GM12878 (cell line): ENCODE results near the gene GON4L. TPM values are rescaled to one million over a fixed set of nuclear protein-coding genes. Genes with fewer than 3 reads are reported as not detected.

Experiments used
- ATAC-seq: fragments of 200-7000 bp; cut with Tn5 transposase; 3 replicates; pipeline ENCODE4 v1.9.1; 2020; ENCODE audit warnings: mild to moderate bottlenecking, moderate library complexity
- BruUV-seq: library from RNA; stranded (reverse); fragments of 400-500 nt; replicated peaks from 2 replicates; lab custom pipeline; 2021; lab: Mats Ljungman, UMichigan
- CTCF ChIA-PET: fragments of 300-600 bp; sonication (Branson Sonifier 250); formaldehyde crosslinking; extraction: SDS; loops from one replicate; lab custom pipeline; 2021; ENCODE audit warnings: inconsistent platforms; lab: Yijun Ruan, JAX
- POLR2A ChIA-PET: fragments of 350-600 bp; formaldehyde crosslinking; extraction: SDS; loops from one replicate; lab custom pipeline; 2021; ENCODE audit warnings: inconsistent platforms; lab: Charles Lee
- RAD21 ChIA-PET: fragments of 300-600 bp; sonication (Branson Sonifier 250); formaldehyde crosslinking; loops from one replicate; lab custom pipeline; 2023; ENCODE audit warnings: antibody characterized with exemption; ENCODE audit not compliant: unreplicated experiment; lab: Charles Lee
- SMC1A ChIA-PET: fragments of 300-600 bp; sonication (Branson Sonifier 250); formaldehyde crosslinking; loops from one replicate; lab custom pipeline; 2023; ENCODE audit not compliant: unreplicated experiment, uncharacterized antibody; lab: Charles Lee
- DNase-seq: peaks from one replicate; pipeline ENCODE4 v3.0.0-alpha.2; 2011; ENCODE audit warnings: low read depth, low spot score
- FAIRE-seq: peaks from 3 replicates; lab custom pipeline; 2011; peaks lifted over from hg19 to GRCh38; lab: Jason Lieb, UNC
- H2AFZ ChIP-seq: 2 replicates; pipeline ENCODE4 v1.6.0; 2011; ENCODE audit warnings: low read depth, low read length, control low read depth; ENCODE audit not compliant: control insufficient read depth
- H3K27ac ChIP-seq: 2 replicates; pipeline ENCODE4 v1.5.1; 2011; ENCODE audit warnings: control low read depth; ENCODE audit not compliant: control insufficient read depth, insufficient read depth
- H3K27me3 ChIP-seq, 2 experiments: replicated peaks in 1 of 2; 2 replicates each; pipeline versions ENCODE4 v1.6.0 to v1.6.1; 2011; ENCODE audit warnings: low read length in 1 of 2; ENCODE audit not compliant: control insufficient read depth in 2 of 2, insufficient read depth in 2 of 2
- H3K36me3 ChIP-seq, 2 experiments: 2 replicates each; pipeline ENCODE4 v1.5.1; 2011; ENCODE audit warnings: low read length in 1 of 2; ENCODE audit not compliant: control insufficient read depth in 2 of 2, insufficient read depth in 2 of 2
- H3K4me1 ChIP-seq: 2 replicates; pipeline ENCODE4 v1.6.1; 2011; ENCODE audit warnings: mild to moderate bottlenecking, low read length, moderate library complexity, mixed read lengths; ENCODE audit not compliant: control insufficient read depth, insufficient read depth
- H3K4me2 ChIP-seq: 2 replicates; pipeline ENCODE4 v1.6.0; 2011; ENCODE audit warnings: control low read depth; ENCODE audit not compliant: control insufficient read depth, insufficient read depth
- H3K4me3 ChIP-seq: fragments of 200-600 bp; sonication (generic); 2 replicates; pipeline ENCODE4 v1.5.1; 2016
- H3K79me2 ChIP-seq: 2 replicates; pipeline ENCODE4 v1.6.0; 2011; ENCODE audit warnings: low read length; ENCODE audit not compliant: control insufficient read depth, insufficient read depth
- H3K9ac ChIP-seq: 2 replicates; pipeline ENCODE4 v1.8.0; 2011; ENCODE audit warnings: low read length, control low read depth, mixed read lengths; ENCODE audit not compliant: control insufficient read depth, insufficient read depth
- H3K9me3 ChIP-seq: replicated peaks from 3 replicates; pipeline ENCODE4 v1.5.1; 2011; ENCODE audit warnings: mild to moderate bottlenecking, low read length; ENCODE audit not compliant: control insufficient read depth, insufficient read depth
- H4K20me1 ChIP-seq: 2 replicates; pipeline ENCODE4 v1.6.0; 2011; ENCODE audit not compliant: control insufficient read depth, insufficient read depth
- ATF7 ChIP-seq: fragments of 450-650 bp; IDR thresholded peaks from 2 replicates; pipeline ENCODE4 v1.6.1; 2016; ENCODE audit warnings: low read depth, mild to moderate bottlenecking
- CBFB ChIP-seq: IDR thresholded peaks from 2 replicates; pipeline ENCODE4 v1.6.1; 2016; ENCODE audit warnings: antibody characterized with exemption, low read depth
- CREB1 ChIP-seq: IDR thresholded peaks from 2 replicates; pipeline ENCODE4 v1.6.1; 2012; ENCODE audit warnings: low read depth, mild to moderate bottlenecking, inconsistent platforms
- CREM ChIP-seq: IDR thresholded peaks from 2 replicates; pipeline ENCODE4 v1.6.1; 2014; ENCODE audit warnings: antibody characterized with exemption, low read depth
- EED ChIP-seq: sonication (generic); IDR thresholded peaks from 2 replicates; pipeline ENCODE4 v1.6.1; 2016; ENCODE audit warnings: antibody characterized with exemption, low read depth
- GABPA ChIP-seq: IDR thresholded peaks from 2 replicates; pipeline ENCODE4 v1.6.1; 2014; ENCODE audit warnings: antibody characterized with exemption, low read depth, mild to moderate bottlenecking, inconsistent platforms
- IKZF1 ChIP-seq: fragments of 450-650 bp; conservative IDR thresholded peaks from 2 replicates; pipeline ENCODE4 v1.6.1; 2017; ENCODE audit warnings: antibody characterized with exemption, mild to moderate bottlenecking
- IKZF2 ChIP-seq, 2 experiments: fragments of 450-650 bp; IDR thresholded peaks; 2 replicates each; pipeline ENCODE4 v1.6.1; 2017; ENCODE audit warnings: mild to moderate bottlenecking in 2 of 2, moderate library complexity in 2 of 2
- NR2C1 ChIP-seq: fragments of 450-650 bp; IDR thresholded peaks from 2 replicates; pipeline ENCODE4 v1.6.1; 2017; ENCODE audit warnings: antibody characterized with exemption, mild to moderate bottlenecking, moderate library complexity
- POLR2AphosphoS5 ChIP-seq: IDR thresholded peaks from 2 replicates; pipeline ENCODE4 v1.6.1; 2011; ENCODE audit warnings: mild to moderate bottlenecking, low read length, inconsistent platforms
- RELA ChIP-seq: fragments of 450-650 bp; IDR thresholded peaks from 2 replicates; pipeline ENCODE4 v1.8.0; 2014; ENCODE audit warnings: borderline replicate concordance; ENCODE audit not compliant: partially characterized antibody
- RFX5 ChIP-seq: IDR thresholded peaks from 2 replicates; pipeline ENCODE4 v1.6.1; 2011; ENCODE audit warnings: low read depth, low read length, improper control_type of control experiment
- SIN3A ChIP-seq: IDR thresholded peaks from 2 replicates; pipeline ENCODE4 v1.6.1; 2012; ENCODE audit warnings: low read depth, low read length, improper control_type of control experiment
- SP1 ChIP-seq: IDR thresholded peaks from one replicate; pipeline ENCODE4 v1.6.1; 2011; ENCODE audit warnings: low read depth, low read length
- TCF12 ChIP-seq: IDR thresholded peaks from 2 replicates; pipeline ENCODE4 v1.6.1; 2011; ENCODE audit warnings: low read depth, mild to moderate bottlenecking, low read length
- ZSCAN29 ChIP-seq: fragments of 450-650 bp; IDR thresholded peaks from 2 replicates; pipeline ENCODE4 v1.6.1; 2017; ENCODE audit warnings: mild to moderate bottlenecking, moderate library complexity
- WGBS: methylation state at CpG from one replicate; pipeline ENCODE4 v1.1.6; 2016; ENCODE audit warnings: low lambda C conversion rate; ENCODE audit not compliant: insufficient replicate concordance, insufficient coverage; ENCODE audit errors: missing lambda C conversion rate; 5-methylcytosine and 5-hydroxymethylcytosine counted together
- in situ Hi-C: fragments of 300-500 bp; cut with MboI; formaldehyde crosslinking; loops from 9 replicates; pipeline ENCODE4 v1.14.3; 2018; ENCODE audit warnings: mixed read lengths
- intact Hi-C: fragments of 100-400 bp; cut with micrococcal nuclease; formaldehyde crosslinking; loops from one replicate; pipeline ENCODE4 v1.14.2; 2022; ENCODE audit not compliant: unreplicated experiment
- polyA plus RNA-seq, 11 experiments: library from polyadenylated mRNA; depleted of rRNA in 4 of 11; unstranded in 6 of 11; stranded (reverse) in 5 of 11; fragments of >200 nt; fragmentation: Nextera tagmentation in 4 of 11; fragmentation: Illumina TruSeq in 1 of 11; extraction: Ambion mirVana in 4 of 11; extraction: Trizol in 1 of 11; gene quantifications; 1 replicate in 1 of 11; 2 replicates in 10 of 11; pipeline versions ENCODE4 v1.2.1 to v1.2.3, GENCODE V29; 2011 to 2016; ENCODE audit warnings: inconsistent platforms in 2 of 11, missing spikeins in 2 of 11, low read depth in 1 of 11
- total RNA-seq, 4 experiments: library from RNA; depleted of rRNA in 3 of 4; stranded (reverse); fragments of >200 nt in 3 of 4; fragmentation: Illumina TruSeq in 1 of 4; extraction: Trizol in 1 of 4; gene quantifications; 2 replicates each; pipeline versions ENCODE4 v1.2.1 to v1.2.3, GENCODE V29; 2013 to 2021
- TF ChIP-seq, protein P1 (sequence below): IDR thresholded peaks from 2 replicates; pipeline ENCODE4 v1.6.1; 2011; ENCODE audit warnings: mild to moderate bottlenecking, low read depth, low read length, moderate library complexity; ENCODE audit not compliant: insufficient replicate concordance
- TF ChIP-seq, protein P2 (sequence below): fragments of 150-350 bp; IDR thresholded peaks from 2 replicates; pipeline ENCODE4 v1.6.1; 2016; ENCODE audit warnings: low read depth, low read length
- TF ChIP-seq, protein P3 (sequence below): IDR thresholded peaks from 2 replicates; pipeline ENCODE4 v1.6.1; 2012; ENCODE audit warnings: low read depth, low read length, improper control_type of control experiment
- TF ChIP-seq, protein P4 (sequence below): fragments of 450-650 bp; IDR thresholded peaks from 2 replicates; pipeline ENCODE4 v1.6.1; 2018; ENCODE audit warnings: borderline replicate concordance, mild to moderate bottlenecking; ENCODE audit not compliant: partially characterized antibody

Gene GON4L
- total and polyA plus RNA-seq, 10 of the 15 experiments (the other 5 are each of a cell fraction or from before 2014, with no cell fraction given), result 17.7 to 40.7 (median 28.0) TPM

DNA sequence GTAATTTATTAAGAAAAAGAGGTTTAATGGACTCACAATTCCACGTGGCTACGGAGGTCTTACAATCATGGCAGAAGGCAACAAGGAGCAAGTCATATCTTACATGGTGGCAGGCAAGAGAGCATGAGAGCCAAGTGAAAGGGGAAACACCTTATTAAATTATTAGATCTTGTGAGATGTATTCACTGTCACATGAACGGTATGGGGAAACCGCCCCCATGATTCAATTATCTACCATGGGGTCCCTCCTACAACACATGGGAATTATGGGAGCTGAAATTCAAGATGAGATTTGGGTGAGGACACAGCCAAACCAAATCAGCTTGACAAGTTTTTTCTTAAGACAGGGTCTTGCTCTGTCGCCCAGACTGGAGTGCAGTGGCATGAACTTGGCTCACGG lies 153.8 kb downstream of the GON4L start:
- FAIRE-seq (no peak), ATAC-seq (no peak), DNase-seq (no peak)
- ChIA-PET CTCF (no interaction called here), SMC1A (no interaction called here), RAD21 (no interaction called here), POLR2A (no interaction called here)
- H3K4me2 ChIP-seq, result no peak overlapping the region
- in situ Hi-C loops, result no loop called here
- no peak overlapping the region for H3K4me3 ChIP-seq
- H4K20me1 ChIP-seq, result no peaks in the 10 kb centered on the region
- no TSS peak for BruUV-seq
- 98% methylated on average over 6 of the region's 6 CpGs for WGBS
- no peaks in the 10 kb centered on the region for H3K4me1 ChIP-seq
- H3K9me3 ChIP-seq, result no peaks in the 10 kb centered on the region; the same call in 2 of the 3 replicates
- H3K79me2 ChIP-seq, result peaks cover 21% of the 10 kb centered on the region
- H3K27ac ChIP-seq, result no peak overlapping the region
- no peak overlapping the region for H2AFZ ChIP-seq
- H3K36me3 ChIP-seq, result no peaks in the 10 kb centered on the region
- intact Hi-C loops, result no loop called here
- no peak for TF ChIP-seq CREM
- TF ChIP-seq ATF7, result no peak
- TF ChIP-seq IKZF1, result no peak
- no peak for TF ChIP-seq POLR2AphosphoS5
- TF ChIP-seq RELA, result no peak
- no peak for TF ChIP-seq RFX5
- TF ChIP-seq IKZF2 (IDR thresholded peaks at IDR 0.05), result no peak
- no peak for TF ChIP-seq SIN3A
- no peak for TF ChIP-seq EED
- TF ChIP-seq, protein P1, sequence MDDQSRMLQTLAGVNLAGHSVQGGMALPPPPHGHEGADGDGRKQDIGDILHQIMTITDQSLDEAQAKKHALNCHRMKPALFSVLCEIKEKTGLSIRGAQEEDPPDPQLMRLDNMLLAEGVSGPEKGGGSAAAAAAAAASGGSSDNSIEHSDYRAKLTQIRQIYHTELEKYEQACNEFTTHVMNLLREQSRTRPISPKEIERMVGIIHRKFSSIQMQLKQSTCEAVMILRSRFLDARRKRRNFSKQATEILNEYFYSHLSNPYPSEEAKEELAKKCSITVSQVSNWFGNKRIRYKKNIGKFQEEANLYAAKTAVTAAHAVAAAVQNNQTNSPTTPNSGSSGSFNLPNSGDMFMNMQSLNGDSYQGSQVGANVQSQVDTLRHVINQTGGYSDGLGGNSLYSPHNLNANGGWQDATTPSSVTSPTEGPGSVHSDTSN, result no peak
- TF ChIP-seq TCF12, result no peak
- TF ChIP-seq, protein P2, sequence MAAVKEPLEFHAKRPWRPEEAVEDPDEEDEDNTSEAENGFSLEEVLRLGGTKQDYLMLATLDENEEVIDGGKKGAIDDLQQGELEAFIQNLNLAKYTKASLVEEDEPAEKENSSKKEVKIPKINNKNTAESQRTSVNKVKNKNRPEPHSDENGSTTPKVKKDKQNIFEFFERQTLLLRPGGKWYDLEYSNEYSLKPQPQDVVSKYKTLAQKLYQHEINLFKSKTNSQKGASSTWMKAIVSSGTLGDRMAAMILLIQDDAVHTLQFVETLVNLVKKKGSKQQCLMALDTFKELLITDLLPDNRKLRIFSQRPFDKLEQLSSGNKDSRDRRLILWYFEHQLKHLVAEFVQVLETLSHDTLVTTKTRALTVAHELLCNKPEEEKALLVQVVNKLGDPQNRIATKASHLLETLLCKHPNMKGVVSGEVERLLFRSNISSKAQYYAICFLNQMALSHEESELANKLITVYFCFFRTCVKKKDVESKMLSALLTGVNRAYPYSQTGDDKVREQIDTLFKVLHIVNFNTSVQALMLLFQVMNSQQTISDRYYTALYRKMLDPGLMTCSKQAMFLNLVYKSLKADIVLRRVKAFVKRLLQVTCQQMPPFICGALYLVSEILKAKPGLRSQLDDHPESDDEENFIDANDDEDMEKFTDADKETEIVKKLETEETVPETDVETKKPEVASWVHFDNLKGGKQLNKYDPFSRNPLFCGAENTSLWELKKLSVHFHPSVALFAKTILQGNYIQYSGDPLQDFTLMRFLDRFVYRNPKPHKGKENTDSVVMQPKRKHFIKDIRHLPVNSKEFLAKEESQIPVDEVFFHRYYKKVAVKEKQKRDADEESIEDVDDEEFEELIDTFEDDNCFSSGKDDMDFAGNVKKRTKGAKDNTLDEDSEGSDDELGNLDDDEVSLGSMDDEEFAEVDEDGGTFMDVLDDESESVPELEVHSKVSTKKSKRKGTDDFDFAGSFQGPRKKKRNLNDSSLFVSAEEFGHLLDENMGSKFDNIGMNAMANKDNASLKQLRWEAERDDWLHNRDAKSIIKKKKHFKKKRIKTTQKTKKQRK, result no peak
- TF ChIP-seq SP1, result no peak
- TF ChIP-seq CREB1, result no peak
- TF ChIP-seq GABPA, result no peak
- TF ChIP-seq, protein P3, sequence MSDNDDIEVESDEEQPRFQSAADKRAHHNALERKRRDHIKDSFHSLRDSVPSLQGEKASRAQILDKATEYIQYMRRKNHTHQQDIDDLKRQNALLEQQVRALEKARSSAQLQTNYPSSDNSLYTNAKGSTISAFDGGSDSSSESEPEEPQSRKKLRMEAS, result no peak
- TF ChIP-seq, protein P4, sequence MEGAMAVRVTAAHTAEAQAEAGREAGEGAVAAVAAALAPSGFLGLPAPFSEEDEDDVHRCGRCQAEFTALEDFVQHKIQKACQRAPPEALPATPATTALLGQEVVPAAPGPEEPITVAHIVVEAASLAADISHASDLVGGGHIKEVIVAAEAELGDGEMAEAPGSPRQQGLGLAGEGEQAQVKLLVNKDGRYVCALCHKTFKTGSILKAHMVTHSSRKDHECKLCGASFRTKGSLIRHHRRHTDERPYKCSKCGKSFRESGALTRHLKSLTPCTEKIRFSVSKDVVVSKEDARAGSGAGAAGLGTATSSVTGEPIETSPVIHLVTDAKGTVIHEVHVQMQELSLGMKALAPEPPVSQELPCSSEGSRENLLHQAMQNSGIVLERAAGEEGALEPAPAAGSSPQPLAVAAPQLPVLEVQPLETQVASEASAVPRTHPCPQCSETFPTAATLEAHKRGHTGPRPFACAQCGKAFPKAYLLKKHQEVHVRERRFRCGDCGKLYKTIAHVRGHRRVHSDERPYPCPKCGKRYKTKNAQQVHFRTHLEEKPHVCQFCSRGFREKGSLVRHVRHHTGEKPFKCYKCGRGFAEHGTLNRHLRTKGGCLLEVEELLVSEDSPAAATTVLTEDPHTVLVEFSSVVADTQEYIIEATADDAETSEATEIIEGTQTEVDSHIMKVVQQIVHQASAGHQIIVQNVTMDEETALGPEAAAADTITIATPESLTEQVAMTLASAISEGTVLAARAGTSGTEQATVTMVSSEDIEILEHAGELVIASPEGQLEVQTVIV, result no peak
- TF ChIP-seq ZSCAN29, result no peak
- TF ChIP-seq NR2C1, result no peak
- TF ChIP-seq CBFB, result no peak
- H3K27me3 ChIP-seq, result no peaks in the 10 kb centered on the region
- no peak overlapping the region for H3K9ac ChIP-seq
